ENCODE measurements around the gene MAP6D1.

Gene MAP6D1

GRCh38 chr3:183807209-183807728, 18.1 kb downstream of the MAP6D1 start:
- TF ChIP-seq RAD21 (IDR thresholded peaks at IDR 0.05; ENCODE audit: low read depth) (no peak), TAF1 (IDR thresholded peaks at IDR 0.05; ENCODE audit: low read depth) (no peak), ZBTB7A (IDR thresholded peaks at IDR 0.05; ENCODE audit: low read depth) (no peak), REST (IDR thresholded peaks at IDR 0.05; ENCODE audit: low read depth) (no peak), NFIC (IDR thresholded peaks at IDR 0.05) (no peak), TCF12 (IDR thresholded peaks at IDR 0.05; ENCODE audit: low read depth) (no peak), EGR1 (IDR thresholded peaks at IDR 0.05) (no peak), USF1 (IDR thresholded peaks at IDR 0.05) (no peak), EP300 (IDR thresholded peaks at IDR 0.05; ENCODE audit: borderline replicate concordance) (no peak), CEBPB (IDR thresholded peaks at IDR 0.05) (no peak), FOXM1 (IDR thresholded peaks at IDR 0.05; ENCODE audit: borderline replicate concordance, low read depth) (no peak), TEAD4 (IDR thresholded peaks at IDR 0.05) (no peak), YY1 (IDR thresholded peaks at IDR 0.05; ENCODE audit: low read depth) (no peak), CREB1 (IDR thresholded peaks at IDR 0.05; ENCODE audit: low read depth) (no peak), MAX (IDR thresholded peaks at IDR 0.05) (no peak)

GRCh38 chr3:183802989-183803388, 22.4 kb downstream of the MAP6D1 start:
- TF ChIP-seq RAD21 (IDR thresholded peaks at IDR 0.05; ENCODE audit: low read depth) (no peak), USF1 (IDR thresholded peaks at IDR 0.05) (no peak), ZBTB7A (IDR thresholded peaks at IDR 0.05; ENCODE audit: low read depth) (no peak)

GRCh38 chr3:183801601-183802000, 23.8 kb downstream of the MAP6D1 start:
- TF ChIP-seq RAD21 (IDR thresholded peaks at IDR 0.05; ENCODE audit: low read depth) (no peak), MAX (IDR thresholded peaks at IDR 0.05) (no peak), REST (IDR thresholded peaks at IDR 0.05; ENCODE audit: low read depth) (no peak), TEAD4 (IDR thresholded peaks at IDR 0.05) (no peak), CREB1 (IDR thresholded peaks at IDR 0.05; ENCODE audit: low read depth) (no peak), USF1 (IDR thresholded peaks at IDR 0.05) (no peak), TCF12 (IDR thresholded peaks at IDR 0.05; ENCODE audit: low read depth) (no peak), EP300 (IDR thresholded peaks at IDR 0.05; ENCODE audit: borderline replicate concordance) (no peak), FOXM1 (IDR thresholded peaks at IDR 0.05; ENCODE audit: borderline replicate concordance, low read depth) (no peak), YY1 (IDR thresholded peaks at IDR 0.05; ENCODE audit: low read depth) (no peak), ZBTB7A (IDR thresholded peaks at IDR 0.05; ENCODE audit: low read depth) (no peak), TAF1 (IDR thresholded peaks at IDR 0.05; ENCODE audit: low read depth) (no peak)

GRCh38 chr3:183800243-183800863, 25.0 kb downstream of the MAP6D1 start:
- TF ChIP-seq YY1 (IDR thresholded peaks at IDR 0.05; ENCODE audit: low read depth) (no peak), ZBTB7A (IDR thresholded peaks at IDR 0.05; ENCODE audit: low read depth) (no peak), EP300 (IDR thresholded peaks at IDR 0.05; ENCODE audit: borderline replicate concordance) (no peak), TCF12 (IDR thresholded peaks at IDR 0.05; ENCODE audit: low read depth) (no peak), NFIC (IDR thresholded peaks at IDR 0.05) (no peak), USF1 (IDR thresholded peaks at IDR 0.05) (no peak), EGR1 (IDR thresholded peaks at IDR 0.05) (no peak), CEBPB (IDR thresholded peaks at IDR 0.05) (no peak), MAX (IDR thresholded peaks at IDR 0.05) (no peak), FOXM1 (IDR thresholded peaks at IDR 0.05; ENCODE audit: borderline replicate concordance, low read depth) (no peak), CREB1 (IDR thresholded peaks at IDR 0.05; ENCODE audit: low read depth) (no peak), RAD21 (IDR thresholded peaks at IDR 0.05; ENCODE audit: low read depth) (no peak), TAF1 (IDR thresholded peaks at IDR 0.05; ENCODE audit: low read depth) (no peak), TEAD4 (IDR thresholded peaks at IDR 0.05) (no peak), REST (IDR thresholded peaks at IDR 0.05; ENCODE audit: low read depth) (no peak)
